SIG-M5 (cell line): ENCODE measurements around the gene FOXP4.

ENCODE experiments used
- DNase-seq: peaks from one replicate; lab custom pipeline; 2025; lab: John Stamatoyannopoulos, UW

Gene FOXP4

DNA sequence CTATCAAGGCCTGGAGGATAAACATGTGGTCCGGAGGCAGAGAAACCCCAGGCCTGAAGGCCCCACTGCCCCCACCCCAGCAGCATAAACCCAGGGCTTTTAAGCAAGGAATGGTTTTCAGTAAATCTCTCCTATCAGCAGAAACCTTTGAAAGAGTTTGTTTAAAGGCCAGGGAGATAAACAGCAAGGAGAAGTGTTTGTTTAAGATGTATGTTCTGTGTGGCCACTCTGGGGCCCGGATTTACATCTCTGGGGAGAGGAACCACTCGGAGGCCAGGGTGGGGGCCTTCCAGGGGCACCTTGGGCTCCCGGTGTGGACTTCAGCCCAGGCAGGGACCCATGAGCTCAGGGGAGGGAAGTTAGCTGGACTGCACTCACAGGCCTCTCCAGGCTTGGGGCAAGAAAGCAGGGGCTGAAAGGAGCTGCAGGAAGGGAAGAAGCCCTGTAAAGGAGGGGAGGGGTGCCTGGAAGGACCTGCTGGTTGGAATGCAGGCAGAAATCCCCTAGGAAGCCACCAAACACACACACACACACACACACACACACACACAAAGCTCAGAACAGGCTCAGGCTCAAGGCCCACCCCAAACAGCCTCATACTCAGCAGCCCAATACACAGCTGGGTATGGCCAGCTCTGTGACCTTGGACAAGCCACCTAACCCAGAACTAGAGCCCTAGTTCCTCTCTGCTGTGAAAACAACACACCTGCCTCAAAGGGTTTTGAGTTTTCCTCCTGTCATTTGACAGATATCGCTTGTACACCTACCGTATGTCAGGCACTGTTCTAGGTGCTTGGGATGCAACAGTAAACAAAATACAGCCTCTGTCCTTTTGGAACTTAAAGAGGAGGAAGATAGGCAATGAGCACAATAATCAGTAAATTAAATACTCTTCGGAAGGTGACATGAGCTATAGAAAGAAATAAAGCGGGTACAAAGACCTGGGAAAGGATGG, 26.2 kb upstream of the FOXP4 start:
- no peak for DNase-seq

DNA sequence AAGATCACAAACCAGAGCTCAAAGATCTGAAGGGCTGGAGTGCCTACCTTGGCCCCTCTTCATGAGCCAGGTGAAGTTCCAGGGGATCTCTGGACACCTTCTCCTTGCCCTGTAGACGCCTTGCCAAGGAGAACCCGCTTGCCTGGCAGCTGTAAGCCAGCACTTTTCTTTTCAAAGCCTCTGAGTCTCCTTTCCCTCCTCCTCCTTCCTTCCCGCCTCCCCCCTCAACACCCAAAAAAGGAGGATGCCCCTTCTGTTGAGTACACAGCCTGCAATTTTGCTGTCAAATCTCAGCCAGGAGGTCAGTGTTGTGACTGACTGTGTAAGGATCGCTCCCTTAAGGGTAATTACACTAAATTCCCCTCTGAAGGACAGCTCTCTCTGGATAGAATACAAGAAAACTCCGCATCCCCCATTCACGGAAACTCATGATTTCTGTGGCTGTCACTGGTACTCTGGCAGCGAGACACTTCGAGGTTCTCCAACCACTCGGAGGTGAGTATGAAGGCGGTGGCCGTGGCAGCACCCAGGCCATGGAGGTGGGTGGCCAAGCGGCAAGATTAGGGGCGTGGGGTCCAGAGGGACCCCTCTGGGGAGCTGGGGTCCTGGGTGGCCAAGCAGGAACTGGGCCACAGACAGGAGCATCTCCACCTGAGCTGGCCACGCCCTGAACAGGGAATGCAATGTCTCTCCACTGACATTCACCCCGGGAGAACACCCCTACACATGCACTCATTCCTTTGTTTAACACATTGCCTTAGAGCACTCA, 23.2 kb upstream of the FOXP4 start:
- DNase-seq, result no peak

DNA sequence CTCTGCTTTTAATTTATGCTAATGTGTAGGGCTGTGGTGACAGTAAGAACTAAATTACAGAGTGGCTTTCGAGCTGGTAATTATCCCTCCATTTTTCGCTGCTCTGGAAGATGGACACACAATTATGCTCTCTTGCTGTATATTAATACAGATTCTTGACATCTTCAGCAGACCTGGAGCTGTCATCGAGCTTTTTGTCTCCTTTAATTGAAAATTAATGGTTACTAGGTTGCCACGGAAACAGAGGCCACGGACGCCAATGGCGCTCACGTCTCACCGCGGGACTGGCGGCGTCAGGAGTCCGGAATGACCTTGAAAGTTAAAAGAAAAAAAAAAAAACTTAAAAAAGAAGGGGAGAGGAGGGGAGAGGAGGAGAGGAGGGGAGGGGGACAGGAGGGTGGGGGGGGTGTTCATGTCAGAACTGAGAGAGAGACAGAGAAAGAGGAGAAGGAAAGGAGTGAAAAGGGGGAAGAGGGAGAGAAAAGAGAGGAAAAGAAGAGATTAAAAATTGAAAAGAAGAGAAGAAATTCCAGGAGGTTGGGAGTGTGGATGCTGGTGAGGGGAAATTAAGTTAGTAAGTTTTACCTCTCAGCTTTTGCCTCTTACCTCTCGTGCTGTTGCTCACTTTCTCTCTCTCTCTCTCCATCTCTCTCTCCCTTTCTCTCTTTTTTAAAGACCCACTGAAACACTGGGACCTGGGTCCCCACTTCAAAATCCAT, 22.1 kb upstream of the FOXP4 start:
- no peak for DNase-seq

DNA sequence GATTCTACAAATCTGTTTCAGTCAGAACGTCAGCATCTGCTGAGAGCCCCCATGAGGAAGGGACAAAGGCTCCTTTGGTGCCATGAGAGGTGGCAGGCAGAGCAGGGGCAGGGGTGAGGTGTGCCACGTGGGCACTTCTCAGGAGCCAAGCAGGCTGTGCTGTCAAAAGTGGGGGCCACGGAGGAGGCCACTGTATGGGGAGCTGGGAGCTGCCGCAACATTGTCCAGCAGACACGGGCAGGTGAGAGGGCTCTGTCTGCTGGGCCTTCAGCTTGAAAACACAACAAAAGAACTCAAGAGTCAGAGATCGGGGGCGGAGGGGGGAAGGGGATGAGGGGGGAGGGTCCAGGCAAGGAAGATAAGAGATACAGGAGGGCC, 21.6 kb upstream of the FOXP4 start:
- DNase-seq, result no peak

DNA sequence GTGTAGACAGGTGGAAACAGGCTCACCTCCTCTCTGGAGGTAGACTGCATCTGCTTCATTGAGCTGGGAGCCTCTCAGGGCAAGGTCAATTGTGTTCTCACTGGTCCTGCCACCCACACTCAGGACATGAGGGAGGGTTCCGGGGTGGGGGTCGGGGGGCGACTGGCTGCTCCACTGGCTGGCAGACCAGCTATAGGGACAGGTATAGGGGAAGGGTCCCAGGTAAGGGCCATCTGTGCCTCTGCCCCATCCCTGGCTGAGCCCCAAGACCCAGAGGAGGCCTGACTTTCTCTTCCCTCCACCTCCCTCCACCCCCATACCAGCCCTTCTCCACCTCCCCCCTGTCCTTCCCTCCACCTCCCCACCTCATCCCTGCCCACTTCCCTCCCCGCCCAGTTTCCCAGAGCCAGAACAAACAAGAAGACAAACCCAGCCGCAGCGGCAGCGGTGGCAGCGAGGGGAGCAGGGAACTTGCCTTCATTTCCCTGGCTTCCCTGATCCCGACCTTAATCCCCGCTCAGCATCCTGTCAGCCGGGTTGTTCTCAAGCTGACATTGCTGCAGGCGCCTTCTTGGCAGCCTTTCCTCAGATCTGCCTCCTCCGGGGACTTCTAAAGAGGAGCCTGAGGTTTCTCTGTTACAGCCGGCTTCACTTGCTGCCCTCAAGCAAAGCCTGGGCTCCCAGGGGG, 18.3 kb upstream of the FOXP4 start:
- DNase-seq, result no peak

DNA sequence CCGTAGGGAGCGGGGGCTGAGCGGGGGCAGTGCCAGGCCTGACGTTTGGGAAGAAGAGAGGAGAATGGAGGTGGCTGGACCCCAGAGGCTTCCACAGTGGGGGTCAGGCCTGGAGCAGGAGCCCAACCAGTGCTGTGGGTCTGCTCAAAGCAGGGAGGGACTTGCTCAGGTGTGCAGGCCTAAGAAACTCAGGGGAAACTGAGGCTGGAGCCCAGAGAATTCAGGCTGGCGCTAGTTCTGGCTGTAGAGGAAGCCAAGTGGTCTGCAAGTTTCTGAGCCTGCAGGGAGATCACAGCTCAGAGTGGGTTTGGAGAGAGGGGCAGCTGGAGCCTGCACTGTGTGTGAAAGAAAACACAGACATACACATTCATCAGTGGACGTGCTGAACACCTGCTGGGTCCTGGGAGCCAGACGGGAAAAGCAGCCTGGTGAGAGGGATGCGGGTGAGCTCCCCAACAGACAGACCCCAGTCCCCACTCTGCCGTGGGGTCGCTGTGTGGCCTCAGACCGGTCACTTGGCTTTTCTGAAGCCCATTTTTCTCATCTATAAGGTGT, 17.7 kb upstream of the FOXP4 start:
- no peak for DNase-seq

DNA sequence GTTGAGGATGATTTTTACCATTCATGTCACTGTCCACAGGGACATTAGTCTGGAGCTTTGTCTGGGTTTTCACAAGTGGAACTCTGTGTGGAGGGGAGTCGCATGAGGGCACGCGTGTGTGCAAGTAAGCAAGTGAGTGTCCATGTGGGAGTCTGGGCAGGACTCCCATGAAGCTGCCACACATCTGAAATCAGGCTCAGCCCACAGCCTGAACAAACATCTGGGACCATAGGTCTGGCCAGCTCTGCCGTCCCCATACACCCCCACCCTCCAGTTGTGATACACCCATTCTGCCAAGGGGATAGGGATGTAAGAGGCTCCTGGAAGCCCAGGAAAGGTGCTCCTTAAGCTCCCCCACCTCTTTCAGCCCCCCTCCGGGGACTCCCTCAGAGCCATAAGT, 17.1 kb upstream of the FOXP4 start:
- no peak for DNase-seq

DNA sequence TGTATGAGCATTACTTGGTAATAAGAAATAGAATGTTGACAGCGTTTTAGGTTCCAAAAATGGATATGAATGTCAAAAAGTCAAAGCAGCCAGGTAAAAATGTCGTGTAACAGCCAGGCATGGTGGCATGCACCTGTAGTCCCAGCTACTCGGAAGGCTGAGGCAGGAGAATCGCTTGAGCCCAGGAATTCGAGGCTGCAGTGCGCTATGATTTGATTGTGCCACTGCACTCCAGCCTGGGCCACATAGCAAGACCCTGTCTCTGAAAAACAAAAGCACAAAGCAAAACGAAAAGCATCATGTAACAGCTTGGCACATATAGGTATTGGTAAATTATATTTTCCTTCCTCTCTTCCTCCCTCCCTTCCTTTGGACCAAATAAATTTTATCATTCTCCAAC, 16.2 kb upstream of the FOXP4 start:
- DNase-seq, result no peak

DNA sequence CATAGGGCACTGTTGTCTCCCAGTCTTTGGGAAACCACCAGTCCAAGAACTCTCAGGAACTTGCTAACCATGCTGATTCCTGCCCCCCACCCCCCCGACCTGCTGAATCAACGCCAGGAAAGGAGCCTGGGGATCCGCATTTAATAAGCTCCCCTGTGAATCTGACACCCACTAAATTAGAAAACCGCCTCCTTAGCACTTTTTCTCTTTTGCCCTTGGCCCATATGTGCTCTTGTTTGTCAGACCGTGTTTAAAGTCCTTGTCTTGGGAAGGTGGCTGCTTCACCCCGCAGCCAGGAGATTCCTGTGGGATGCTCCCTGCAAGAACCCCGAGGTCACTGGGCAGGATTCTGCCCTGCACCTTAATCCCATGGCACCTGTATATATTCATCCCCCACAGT, 15.7 kb upstream of the FOXP4 start:
- no peak for DNase-seq

DNA sequence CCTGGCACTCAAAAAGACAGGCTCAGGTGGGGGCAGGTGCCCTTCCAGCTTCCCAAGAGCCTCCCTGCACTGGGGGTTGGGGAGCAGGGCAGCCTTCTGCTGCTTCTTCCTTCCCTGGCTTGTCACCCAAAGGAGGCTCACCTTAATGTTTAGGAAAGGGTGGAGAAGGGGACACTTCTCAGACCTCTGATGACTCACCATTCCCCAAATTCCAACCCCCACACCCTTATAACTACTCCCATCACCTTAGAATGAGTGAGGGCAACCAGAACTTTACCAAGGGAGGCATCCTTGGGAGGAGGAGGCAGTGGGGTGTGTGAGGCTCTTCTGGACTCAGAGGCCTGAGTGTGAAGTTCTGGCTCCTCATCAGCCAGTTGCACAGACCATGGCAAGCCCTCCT, 15.2 kb upstream of the FOXP4 start:
- DNase-seq, result no peak

DNA sequence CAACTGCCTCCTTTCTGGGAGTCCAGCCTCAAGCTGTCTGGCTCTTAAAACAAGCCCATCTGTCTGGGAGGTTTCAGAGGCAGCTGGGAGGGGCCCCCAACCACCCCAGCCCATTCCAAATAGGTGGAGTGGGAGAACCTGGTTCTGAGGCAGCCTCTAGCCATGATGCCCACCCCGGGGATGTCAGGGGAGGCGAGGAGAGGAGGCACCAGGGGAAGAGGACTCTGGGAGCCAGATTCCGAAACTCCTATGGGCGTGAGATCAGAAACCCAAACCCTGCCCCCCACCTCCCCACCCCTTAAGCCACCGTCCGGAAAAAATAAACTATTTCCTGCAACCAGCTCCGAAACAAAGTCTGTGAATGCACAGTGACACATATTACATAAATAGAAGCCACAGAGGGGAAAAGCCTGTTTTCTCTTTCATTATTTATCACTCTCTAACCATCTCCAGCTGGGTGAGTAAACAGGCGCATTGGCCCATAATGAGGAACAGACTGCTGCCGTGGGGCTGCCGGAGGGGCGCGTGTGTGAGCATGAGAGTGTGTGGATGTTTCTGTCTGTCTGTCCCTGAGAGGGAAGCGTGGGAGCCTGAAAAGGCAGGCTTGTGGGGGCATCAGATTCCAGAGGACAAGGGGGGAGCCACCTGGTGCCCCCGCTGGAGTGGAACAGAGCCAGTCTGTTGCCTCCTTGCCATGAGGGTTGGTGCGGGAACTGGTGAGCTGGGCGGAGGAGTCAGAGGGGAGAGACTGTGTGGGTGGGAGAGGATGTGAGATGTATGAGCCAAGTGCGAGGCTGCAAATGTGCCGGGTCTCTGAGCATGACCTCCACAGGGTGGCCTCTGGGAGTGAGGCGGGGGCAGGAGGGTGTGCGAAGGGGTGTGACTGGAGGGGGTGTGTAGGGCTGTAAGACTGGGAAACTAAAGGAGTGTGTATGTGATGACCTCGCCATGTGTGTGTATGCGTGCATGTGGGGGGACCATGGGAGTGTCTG, 14.3 kb upstream of the FOXP4 start:
- no peak for DNase-seq

DNA sequence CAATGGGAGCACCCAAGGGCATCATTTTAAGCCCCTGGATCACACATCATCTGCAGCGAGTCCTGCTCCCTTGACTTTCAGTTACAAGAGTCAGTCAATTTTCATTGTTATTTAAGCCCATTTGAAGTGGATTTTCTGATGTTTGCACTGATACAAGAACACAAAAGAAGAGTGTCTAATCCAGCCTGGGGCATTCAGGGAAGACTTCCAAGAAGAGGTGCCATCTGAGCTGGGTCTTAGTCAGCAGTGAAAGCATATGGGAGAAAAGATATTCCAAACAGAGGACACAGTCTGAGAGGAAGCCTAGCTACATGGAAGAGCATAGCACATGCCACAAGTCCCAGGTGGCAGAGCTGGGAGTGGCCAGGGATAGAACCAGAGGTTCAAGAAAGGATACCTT, 10.4 kb upstream of the FOXP4 start:
- no peak for DNase-seq

DNA sequence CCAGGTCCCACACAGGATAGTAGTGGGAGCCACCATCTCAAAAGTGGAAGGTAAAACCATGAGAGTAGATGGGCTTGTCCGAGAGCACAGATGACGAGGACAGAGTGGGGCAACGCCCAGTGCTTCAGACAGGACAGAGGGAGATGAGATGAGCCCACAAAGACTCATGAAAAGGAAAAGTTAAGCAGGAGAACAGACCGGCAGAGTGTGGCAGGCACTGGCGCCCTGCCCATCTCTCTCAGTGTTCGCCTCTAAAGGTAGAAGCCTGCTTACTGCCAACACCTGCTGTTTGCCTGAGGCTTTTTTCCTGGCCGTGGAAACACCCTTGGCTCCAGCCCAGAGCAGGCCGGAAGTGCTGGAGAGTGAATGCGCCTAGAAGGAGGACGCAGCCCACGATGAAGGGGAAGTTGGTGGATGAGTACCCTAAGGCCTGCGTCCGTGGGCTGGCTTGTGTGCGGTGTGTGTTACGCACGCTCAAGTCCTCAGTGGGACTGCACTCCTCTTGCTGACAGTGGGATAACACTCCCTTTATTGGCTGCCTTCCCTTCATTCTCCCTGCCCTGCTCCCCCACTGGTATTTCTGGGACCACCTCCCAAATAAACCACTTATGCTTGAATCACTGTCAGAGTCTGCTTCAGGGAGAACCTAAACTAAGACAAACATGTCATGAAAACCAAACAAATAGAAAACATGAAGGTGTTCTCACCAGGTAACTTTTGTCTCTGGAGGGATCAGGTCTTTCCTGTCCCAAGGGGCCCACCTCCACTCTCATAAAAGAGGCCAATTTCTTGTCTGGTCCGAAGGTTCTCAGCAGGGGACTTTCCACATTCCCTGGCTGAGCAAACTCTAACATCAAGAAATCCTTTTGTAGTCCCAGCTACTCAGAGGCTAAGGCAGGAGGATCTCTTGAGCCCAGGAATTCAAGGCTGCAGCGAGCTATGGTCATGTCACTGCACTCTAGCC, 9.1 kb upstream of the FOXP4 start:
- DNase-seq, result no peak

DNA sequence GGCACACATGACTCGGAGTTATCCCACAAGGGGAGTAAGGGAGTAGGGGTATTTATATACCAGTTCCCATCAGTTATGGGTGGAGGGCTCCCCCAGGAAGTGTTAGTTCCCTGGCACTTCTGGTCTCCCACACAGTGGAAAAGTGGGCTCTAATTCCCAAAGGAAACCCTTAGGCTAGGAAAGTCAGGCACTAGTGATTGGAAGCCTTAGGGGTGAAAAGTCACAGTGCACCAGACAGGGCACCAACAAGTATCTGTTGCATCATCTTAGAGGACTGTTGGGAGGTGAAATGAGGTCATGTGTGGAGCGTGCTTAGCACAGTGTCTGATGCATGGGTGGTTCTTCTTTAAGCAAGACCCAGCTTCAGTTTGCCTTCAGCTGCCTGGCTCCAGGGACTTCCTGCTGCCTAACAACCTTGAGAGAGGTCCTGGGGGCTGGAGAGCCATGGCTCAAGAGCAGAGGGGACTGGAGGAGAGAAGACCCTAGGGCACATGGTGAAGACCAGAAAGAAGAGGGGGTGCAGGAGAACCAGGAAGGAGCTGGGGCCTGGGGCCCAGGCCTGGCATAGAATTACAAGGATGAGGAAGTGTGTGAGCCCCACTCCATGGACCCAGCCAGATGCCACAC, 7.5 kb upstream of the FOXP4 start:
- peak; percentile 61 for DNase-seq

DNA sequence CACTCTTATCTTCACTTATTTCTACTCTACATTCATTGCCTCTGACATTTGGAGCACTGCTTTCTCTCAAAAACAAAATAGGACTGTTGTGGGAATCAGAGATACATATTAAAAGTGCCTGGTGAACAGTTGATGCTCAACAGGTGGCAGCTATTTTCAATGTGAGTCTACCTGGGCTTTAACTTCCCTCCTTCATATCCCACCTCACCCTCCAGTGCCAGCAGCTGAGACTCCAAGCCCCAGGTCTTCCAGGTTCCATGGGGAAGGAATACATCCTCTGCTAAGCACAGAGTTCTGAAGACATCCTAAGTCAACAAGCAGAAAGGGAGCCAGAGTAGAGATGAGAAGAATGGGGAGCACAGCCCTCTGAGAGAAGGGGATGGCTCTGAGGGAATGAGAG, 7.0 kb upstream of the FOXP4 start:
- no peak for DNase-seq

DNA sequence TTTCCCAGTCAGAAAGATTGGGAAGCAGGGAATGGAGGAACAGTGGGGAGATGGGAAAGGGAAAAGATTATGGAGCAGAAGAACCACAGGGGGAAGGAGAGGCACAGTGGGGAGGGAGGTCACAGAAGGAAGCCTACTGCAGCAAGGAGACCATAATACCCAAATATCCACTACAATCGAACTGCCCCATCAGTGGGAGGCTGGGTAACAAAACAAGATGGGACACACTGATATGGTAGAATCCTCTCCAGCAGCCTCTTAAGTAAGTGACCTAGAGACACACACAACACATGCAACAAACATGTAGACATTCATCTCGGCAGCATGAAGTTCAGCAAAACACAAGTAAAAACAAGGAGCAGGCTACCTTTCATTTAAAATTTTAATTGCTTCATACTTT, 4.8 kb upstream of the FOXP4 start:
- DNase-seq, result no peak

DNA sequence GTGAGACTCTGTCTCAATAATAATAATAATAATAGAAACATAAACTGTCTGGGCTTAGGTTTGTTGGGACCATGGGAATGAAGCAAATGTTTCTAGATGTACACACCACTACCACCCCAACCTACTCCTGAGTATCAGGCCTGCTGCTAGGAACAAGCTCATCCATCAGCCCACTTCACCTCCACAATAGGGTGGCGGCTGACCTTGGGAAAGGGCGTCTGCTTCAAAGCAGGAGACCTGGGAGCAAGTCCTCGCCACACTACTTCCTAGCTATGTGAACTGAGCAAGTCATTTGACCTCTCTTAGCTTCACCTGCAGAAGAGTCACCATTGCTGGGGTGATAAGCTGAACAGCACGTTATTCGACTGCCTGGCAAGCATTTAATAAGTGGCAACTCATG, 3.1 kb upstream of the FOXP4 start:
- DNase-seq, result no peak

DNA sequence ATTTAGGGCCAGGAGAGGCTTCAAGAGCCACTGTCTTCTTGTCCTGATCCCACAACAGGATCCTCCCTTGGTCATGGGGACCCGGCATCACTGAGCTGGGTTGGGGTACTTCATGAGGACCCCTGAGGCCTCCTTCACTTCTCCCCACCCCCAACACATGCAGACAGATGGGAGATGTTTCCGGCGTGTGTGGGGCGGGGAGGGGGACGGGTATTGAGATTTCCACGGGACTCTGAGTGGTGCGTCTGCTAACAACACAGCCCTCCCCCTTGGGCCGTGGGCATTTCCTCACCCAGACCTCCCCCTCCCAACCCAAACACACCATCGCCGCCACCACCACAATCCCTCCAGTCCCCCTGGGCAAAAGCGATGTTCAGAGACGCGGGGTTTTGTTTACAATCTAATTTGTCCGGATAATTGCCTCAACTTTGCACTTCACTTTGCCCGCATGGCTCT, 906 bp upstream of the FOXP4 start:
- no peak for DNase-seq

DNA sequence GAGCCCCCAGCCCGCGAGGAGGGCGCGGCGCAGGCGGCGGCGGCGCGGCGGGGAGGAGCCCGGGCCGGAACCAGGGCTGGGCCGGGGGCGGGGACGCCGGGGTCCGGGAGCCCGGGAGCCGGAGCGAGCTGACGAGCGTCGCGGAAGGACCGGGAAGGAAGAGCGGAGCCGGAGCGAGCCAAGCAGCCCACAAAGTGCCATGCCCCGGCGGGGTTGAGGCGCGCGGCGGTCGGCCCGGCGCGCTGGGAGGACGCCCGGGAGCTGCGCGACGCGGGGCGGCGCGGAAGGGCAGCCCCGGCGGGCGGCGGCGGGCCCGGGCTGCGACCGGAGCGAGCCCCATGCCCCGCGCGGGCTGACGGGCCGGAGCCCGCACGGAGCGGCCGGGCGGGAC, 289 bp downstream of the FOXP4 start:
- no peak for DNase-seq
